H1 (cell line): ENCODE data around the gene NANOS3. TPM values are rescaled to one million over a fixed set of nuclear protein-coding genes. Genes with fewer than 3 reads are reported as not detected.

Source experiments
- CTBP2 ChIP-seq: IDR thresholded peaks from 2 replicates; pipeline ENCODE4 v1.7.0; 2011; ENCODE audit warnings: borderline replicate concordance, mild to moderate bottlenecking, moderate library complexity, mixed read lengths, low read length; ENCODE audit not compliant: insufficient read depth, insufficient read length
- JUND ChIP-seq: IDR thresholded peaks from 2 replicates; pipeline ENCODE4 v1.6.1; 2011; ENCODE audit warnings: mild to moderate bottlenecking, improper control_type of control experiment, low read length
- KDM1A ChIP-seq: fragments of 200-600, 300-600 bp; sonication (generic); IDR thresholded peaks from 2 replicates; pipeline ENCODE4 v1.7.1; 2016; ENCODE audit warnings: mild to moderate bottlenecking, low read length, borderline replicate concordance
- POLR2AphosphoS5 ChIP-seq: IDR thresholded peaks from 2 replicates; pipeline ENCODE4 v1.6.1; 2011; ENCODE audit warnings: low read depth, low read length
- SP4 ChIP-seq: IDR thresholded peaks from 2 replicates; pipeline ENCODE4 v1.6.1; 2012; ENCODE audit warnings: low read length, inconsistent platforms
- TBP ChIP-seq: IDR thresholded peaks from 2 replicates; pipeline ENCODE4 v1.6.1; 2011; ENCODE audit warnings: low read depth, low read length, improper control_type of control experiment
- YY1 ChIP-seq: IDR thresholded peaks from 2 replicates; pipeline ENCODE4 v1.6.1; 2011; ENCODE audit warnings: low read depth, mild to moderate bottlenecking, low read length
- polyA plus RNA-seq, 7 experiments: library from polyadenylated mRNA; depleted of rRNA in 3 of 7; stranded (reverse) in 5 of 7; unstranded in 2 of 7; fragments of >200 nt in 5 of 7; fragments of 200-250 nt in 2 of 7; gene quantifications; 1 replicate in 5 of 7; 2 replicates in 1 of 7; 4 replicates in 1 of 7; pipeline versions ENCODE4 v1.2.1 to v1.2.3, GENCODE V29; 2011 to 2013; ENCODE audit warnings: missing spikeins in 2 of 7, mixed read lengths in 2 of 7
- total RNA-seq: library from RNA; stranded (reverse); fragmentation: NEBNext Ultra II Directional; extraction: Animal tissue kit (Norgen Biotek cat#: 25700); gene quantifications from 2 replicates; pipeline ENCODE4 v1.2.1, GENCODE V29; 2021

The NANOS3 gene
- total and polyA plus RNA-seq, 2 of the 8 experiments (the other 6 are each of a cell fraction or from before 2014, with no cell fraction given) = 0.62 TPM; not detected in 1

DNA sequence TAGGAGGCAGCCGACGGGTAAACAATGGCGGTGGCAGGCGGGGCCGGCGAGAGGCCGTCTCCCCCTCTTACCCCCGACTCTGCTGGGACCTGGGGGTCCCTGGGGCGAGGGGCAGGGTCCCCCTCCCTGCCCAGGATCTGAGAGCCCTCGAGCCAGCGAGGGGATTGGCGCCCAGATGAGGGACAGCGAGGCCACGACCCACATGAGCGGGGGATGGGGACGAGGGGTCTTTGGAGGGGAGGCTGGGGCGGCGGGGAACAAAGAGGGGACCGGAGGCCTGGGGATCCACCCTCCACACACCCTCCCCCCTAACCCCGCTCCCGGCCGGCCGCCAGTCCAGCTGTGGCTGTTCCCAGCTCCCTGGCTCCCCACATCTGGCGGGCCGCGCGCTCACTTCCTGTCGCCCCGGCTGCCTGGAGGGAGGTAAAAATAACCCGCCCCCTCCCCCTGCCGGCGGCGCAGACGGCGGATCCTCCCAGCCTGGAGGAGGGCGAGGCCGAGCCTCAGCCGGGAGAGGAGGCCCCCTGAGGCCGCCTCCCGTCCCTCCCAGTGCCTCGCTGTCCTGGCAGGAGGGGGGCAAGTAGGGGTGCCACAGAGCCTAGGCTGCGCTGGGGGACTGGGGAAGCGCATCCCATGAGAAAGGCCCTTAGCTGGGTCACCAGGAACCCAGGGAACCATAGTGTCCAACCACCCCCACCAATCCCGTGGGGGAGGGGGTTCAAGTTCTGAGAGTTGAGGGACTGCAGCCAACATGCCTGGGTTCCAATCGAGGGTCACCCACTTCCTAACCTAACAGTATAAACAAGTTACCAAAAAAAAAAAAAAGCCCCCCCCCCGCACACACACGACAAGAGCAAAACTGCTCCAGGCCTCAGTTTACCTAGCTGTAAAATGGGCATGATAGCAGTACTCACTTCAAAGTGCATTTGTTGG, 29.3 kb upstream of the NANOS3 start (continued):
- TF ChIP-seq POLR2AphosphoS5 (no peak; the same call in 1 of the 2 replicates), CTBP2 (peak; percentile 78), SP4 (no peak), YY1 (peak; percentile 89), KDM1A (peak; percentile 97), TBP (peak; percentile 70; the same call in 1 of the 2 replicates), JUND (no peak)
